Islet precursor cell (in vitro differentiated cells): ENCODE results near the gene SAT1.

Experiments used
- DNase-seq: peaks from one replicate; pipeline ENCODE4 v3.0.0-alpha.2; 2018

SAT1 gene

DNA sequence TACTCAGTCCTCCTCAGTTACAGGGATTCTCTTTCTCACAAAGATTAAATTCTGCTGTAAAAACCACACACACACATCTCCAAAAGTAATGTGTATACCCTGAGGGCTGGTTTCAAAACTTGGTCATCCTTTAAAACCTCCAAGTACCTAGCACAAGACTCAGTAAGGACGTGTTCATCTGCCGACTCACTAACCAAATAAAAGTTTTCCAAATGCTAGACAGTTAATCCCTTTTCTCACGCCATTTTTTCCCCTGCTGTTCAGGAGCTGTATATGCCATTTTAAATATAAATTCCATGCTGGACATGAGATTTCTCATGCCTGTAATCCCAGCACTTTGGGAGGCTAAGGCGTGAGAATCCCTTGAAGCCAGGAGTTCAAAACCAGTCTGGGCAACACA, 3.9 kb upstream of the SAT1 start:
- DNase-seq: no peak

DNA sequence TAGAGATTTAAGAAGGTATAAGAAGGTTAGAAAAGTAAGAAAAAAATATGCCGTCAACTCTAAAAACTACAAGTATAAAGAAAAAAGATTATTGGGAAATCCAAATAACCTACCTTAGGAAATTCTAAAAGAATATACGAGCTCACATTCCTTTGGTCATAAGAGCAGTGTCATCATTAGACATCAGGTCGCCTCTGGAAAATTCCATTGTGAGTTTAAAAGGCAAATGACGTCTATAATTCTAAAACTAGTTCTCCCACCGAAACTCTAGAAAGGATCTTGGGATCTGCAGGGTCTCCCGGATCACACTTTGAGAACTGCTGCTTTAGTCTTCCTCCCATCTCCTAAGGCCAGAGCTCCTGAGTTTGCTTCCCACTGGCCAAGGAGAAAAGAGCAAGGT, 518 bp upstream of the SAT1 start:
- no peak for DNase-seq

DNA sequence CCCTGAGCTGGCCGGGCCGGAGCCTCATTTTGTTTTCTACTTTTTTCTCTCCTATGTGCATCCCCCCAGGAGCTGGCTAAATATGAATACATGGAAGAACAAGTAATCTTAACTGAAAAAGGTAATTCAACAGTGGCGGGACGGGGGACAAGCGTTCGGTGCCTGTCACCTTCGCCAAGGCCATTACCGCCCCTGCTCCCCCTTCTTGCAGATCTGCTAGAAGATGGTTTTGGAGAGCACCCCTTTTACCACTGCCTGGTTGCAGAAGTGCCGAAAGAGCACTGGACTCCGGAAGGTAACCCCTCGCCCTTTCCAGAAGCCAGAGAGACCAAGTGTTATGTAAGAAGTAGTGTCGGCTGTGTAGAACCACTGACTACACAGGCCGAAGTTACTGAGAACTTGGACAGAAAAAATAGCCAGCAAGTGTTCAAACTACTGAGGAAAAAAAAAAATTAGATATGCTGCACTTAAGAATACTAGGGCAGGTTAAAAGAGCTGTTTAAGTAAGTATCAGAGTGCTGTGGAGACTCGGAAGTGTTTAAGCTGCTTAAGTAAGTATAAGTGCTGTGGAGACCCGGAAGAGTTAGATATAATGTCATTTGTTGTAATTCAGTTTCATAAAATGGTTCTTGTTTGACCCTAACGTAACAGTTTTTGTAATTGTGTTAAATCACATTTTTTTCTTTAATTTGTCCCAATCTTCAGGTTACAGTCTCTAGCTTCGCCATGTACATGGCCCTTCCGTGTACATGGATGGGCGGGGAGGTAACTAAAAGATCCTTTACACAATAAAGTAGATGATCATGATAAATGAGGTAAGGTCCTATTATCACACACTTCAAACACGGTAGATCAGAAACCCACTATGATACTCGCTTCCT, 856 bp downstream of the SAT1 start:
- no peak for DNase-seq

DNA sequence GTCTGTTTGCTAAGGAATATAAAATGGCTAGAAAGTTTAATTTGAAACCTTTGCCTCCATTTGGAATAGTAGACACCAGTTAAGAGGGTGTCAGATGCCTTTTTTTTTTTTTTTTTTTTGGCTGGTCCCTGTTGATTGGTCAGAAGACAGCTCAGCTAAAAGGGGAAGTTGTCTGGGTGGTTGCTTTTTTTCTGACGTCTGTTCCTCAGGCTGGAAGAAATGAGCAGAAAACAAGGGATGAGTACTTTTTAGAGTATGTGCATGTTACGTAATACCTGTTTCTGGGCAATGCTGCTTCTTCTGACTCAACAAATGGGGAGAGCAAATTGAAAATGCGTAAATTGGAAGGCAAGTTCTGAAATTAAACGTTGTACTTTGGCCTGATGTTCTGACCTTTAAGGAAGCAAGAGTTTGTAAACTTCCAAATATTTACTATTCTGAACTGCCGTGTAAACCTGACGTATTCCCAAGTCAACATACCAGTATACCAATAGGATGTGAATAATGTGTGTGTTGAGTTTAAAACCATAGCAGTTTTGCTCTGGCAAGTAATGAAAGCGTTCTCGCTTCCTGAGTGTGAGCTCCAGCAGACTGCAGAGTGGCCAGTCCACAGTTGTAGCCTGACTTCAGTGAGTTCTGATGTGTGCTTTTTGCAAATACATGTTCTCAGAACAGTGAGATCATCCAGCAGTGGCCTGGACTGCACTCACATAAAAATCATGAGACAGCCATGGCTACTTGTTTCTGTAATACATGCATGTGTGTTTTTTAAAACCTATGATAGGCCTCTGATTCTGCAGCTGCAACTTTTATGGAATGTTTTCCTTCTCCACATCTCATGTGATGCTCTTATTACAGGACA, 1.7 kb downstream of the SAT1 start:
- DNase-seq: no peak

DNA sequence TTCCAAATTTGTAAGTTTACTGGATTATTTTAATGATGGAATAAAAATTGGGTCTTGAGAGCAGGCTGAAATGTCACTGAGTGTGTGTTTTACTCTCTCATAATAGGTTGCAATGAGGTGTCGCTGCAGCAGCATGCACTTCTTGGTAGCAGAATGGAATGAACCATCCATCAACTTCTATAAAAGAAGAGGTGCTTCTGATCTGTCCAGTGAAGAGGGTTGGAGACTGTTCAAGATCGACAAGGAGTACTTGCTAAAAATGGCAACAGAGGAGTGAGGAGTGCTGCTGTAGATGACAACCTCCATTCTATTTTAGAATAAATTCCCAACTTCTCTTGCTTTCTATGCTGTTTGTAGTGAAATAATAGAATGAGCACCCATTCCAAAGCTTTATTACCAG, 2.6 kb downstream of the SAT1 start:
- no peak for DNase-seq

GRCh38 chrX:23786268-23786815, 3.4 kb downstream of the SAT1 start:
- no peak for DNase-seq

DNA sequence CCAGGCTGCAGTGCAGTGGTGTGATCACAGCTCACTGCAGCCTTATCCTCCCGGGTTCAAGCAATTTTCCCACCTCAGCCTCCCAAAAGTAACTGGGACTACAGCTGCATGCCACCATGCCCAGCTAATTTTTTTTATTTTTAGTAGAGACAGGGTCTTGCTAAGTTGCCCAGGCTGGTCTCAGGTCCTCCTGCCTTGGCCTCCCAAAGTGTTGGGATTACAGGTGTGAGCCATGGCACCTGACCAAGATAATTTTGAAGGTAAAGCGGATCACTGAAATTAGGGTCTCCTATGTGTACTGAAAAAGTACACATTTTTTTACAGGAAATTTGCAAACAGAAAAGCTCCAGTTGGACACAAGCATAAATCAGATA, 4.8 kb downstream of the SAT1 start:
- DNase-seq: no peak

- DNase-seq: no peak
Measured at GRCh38 chrX:23788521-23788920, 5.5 kb downstream of the SAT1 start.

DNA sequence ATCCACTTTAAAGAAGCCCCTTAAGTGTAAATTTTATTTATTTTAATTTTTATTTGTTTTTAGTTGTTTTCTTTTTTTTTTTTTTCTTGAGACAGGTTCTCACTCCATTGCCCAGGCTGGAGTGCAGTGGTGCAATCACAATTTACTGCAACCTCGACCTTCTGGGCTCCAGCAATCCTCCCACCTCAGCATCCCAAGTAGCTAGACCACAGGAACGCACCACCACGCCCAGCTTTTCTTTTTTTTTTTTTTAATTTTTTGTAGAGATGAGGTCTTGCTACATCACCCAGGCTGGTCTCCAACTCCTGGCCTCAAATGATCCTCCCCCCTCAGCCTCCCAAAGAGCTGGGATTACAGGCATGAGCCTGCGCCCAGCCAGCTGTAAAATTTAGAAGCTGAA, 6.0 kb downstream of the SAT1 start:
- no peak for DNase-seq

GRCh38 chrX:23789386-23790154, 6.6 kb downstream of the SAT1 start:
- peak; percentile 58 for DNase-seq

DNA sequence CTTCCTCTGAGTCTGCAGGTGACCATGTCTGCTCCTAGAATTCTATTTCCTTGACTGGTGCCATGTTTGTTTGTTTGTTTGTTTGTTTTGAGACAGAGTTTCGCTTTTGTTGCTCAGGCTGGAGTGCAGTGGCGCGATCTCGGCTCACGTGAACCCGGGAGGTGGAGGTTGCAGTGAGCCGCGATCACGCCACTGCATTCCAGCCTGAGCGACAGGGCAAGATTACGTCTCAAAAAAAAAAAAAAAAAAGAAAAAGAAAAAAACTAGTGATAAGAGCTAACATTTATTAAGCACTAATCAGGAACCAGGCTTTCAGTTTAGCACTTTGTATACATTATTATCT, 7.2 kb downstream of the SAT1 start:
- no peak for DNase-seq

DNA sequence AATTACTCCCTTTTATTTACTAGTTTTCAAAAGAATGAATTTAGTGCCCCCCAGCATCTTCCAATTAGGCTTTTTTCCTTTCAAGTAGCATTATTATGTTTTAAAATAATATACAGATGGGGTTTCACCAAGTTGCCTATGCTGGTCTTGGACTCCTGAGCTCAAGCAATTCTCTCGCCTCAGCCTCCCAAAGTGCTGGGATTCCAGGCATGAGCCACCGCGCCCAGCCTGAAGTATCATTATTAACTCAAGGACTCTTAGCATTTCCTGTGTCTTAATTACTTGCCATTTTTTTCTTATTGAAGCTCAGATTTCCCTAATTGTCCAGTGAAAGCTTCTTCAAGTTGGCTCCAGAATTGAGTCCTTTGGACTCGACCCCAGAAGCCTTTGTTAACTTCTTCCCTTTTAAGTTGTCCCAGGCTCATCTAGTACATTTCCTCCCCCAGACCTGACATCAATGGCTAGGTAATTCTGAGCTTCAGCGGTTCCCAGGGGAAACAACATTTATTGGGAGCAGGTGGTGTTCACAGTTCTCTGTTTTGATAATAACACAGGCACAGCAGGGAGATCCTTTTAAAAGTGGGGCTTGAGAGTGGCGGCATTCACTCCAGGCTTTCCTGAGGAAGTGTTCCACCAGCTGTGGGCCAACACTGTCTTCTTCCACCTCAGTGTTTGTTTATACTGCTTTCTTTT, 10.0 kb downstream of the SAT1 start:
- no peak for DNase-seq

DNA sequence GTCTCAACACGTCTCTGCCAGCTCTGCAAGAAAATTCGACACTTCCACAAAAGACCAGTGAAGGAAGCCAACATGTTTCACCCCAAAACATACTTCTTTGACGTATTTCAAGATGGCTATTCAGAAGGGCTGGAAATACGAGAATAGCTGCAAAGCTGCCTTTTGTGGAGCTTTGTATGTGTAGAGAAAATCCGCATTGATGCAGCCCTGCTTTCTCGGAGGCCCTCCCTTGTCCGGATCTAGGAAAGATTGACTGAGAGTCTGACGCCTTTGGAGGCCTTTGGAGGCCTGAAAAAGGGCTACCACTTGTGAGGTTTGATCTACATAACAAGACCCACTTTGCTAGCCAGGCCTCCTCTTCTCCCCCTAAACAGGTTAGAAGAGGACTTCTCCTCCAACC, 12.2 kb downstream of the SAT1 start:
- DNase-seq: no peak

DNA sequence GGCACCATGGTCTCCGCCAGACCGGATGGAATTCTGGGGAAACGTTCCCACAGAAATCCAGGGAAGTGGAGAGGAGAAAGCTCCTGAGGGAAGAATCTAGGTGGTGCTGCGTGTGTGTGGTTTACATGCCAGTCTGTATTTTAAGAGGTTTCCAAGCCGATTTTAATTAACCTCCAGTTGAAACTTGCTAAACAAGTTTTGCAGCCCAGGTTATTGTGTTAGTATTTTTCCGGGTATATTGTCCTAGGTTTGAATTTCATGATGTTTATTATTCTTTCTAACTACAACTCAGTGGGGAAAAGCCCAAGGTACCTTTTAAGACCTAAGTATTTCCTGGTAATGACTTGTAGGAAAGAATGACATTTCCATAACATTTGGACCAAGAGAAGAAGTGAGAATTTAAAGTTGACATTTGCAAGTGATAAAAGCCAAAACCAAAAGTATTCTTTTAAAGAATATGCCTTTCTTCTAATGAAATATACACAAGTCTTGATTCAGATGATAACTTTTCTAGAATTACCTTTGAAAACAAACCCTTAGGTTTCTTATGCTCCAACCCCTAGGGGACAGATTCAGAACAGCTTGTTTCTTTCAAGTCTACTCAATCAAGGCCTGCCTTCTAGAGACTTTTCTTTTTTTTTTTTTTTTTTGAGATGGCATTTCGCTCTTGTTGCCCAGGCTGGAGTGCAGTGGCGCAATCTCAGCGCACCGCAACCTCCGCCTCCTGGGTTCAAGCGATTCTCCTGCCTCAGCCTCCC, 14.6 kb downstream of the SAT1 start:
- peak; percentile 77 for DNase-seq

DNA sequence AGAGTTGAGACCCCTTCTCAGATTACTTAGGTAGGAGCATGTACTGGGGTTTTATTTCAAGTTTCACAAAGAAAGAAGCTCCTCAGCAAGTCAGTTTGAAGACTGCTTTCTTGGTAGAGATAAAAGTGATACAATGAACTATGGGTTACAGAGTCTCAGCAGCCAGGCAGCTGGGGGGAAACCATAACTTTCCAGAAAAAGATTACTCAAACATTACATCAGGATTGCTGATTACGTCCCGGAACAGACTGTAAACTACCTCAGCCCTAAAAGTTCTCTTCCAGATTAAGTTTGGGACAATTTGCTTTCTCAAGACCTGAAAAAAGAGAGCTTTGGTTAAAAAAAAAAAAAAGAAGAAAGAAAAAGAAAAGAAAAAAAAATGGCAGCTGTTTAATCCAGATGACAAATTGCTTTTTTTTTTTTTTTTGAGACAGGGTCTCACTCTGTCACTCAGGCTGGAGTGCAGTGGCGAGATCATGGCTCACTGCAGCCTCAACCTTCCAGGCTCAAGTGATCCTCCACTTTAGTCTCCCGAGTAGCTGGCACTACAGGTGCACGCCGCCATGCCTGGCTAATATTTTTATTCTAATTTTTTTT, 16.6 kb downstream of the SAT1 start:
- no peak for DNase-seq

GRCh38 chrX:23802431-23802830, 19.5 kb downstream of the SAT1 start:
- DNase-seq: no peak

DNA sequence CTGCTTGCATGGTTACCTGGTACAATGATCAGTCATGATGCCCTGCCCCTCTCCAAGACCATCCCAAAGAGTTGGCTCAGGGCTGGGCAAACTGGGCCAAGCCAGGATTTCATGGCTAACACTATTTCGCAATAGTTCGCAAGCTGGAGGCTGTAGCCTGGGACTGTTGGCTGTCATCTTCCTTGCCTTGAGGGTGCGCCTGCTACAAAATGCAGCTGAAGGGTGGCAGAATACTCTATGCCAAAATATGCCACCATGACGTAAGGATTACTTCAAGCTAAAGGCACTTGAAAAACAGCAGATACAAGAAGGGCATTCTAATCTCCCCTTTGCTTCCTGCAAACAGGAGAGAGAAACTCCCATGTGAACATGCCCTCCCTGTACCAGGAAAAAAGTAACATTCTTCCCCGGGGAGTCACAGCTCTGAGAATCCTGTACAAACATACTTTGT, 21.0 kb downstream of the SAT1 start:
- DNase-seq: peak; percentile 60

GRCh38 chrX:23804578-23804977, 21.6 kb downstream of the SAT1 start:
- DNase-seq: no peak

DNA sequence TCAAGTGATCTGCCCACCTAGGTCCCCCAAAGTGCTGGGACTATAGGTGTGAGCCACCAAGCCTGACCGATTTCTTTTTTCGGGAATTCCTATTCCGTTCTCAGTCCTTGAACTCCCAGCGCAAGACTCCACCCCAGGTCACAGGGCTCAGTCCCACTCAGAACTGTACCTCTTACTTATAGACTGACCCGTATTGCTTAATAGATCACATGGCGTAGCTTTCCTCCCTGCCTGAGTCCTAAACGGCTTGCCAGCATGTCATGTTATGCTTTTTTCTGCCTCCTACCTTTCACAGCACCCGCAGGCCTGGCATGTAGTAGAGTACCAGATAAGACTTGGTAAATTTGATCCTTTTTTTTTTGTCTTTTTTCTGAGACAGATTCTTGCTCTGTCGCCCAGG, 22.4 kb downstream of the SAT1 start:
- no peak for DNase-seq

- DNase-seq: no peak
Measured at GRCh38 chrX:23810279-23810678, 27.3 kb downstream of the SAT1 start.

- no peak for DNase-seq
Measured at GRCh38 chrX:23811108-23811651, 28.2 kb downstream of the SAT1 start.
